Hippocampal formation (tissue), 2 donors: ENCODE results near the gene COLEC12.

Experiments used
- DNase-seq, 2 donors: peaks; one replicate each; lab custom pipeline; 2025; lab: John Stamatoyannopoulos, UW

The COLEC12 gene

DNA sequence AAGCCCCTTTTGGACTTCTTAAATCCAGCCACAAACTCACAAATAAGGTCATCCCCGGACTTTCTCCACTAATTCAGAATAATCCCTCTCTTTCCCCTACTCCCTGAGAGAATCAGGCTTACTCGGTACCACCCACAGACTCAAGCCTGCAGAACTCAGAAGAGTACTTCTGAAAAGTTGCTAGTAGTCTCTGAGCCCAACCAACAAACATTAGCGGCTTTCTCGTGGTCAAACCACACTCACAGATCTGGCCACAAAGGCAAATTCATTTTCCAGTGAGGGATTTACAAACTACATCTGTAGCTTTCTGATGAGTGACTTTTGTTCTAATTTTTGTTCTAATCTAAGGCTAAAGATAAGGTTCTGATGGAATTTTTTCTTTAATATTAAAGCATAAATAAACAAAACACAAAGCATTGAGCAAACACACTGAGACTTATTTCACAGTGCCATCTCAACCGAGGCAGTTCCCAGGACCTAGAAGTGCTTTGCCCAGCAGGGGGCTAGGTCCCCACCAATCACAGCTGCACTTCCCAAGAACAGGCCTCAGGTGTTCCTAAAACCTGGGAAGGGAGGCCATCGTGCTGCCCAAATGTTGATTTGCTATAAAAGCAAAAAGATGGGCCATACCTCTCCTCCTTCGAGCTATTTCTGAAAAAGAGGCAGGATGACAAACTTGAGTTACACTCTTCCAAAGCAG lies 110.7 kb downstream of the COLEC12 start:
- DNase-seq = no peak

DNA sequence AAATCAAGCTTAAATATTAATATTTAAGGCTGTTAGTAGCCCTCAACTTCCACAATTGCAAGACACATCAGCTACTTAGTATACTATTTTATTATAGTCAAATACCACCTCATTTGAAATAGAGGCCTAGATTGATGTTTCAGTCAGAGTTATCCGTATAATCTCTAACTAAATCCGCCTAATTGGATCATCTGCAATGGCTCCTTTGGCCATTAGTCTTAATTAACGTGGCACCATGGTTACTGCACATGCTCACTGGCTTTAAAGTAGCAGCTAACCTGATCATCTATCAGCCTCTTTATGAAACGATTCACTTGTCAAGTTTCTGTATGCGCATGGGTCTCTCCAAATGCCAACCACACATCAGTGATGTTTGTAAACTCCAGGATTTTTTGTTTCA lies 112.3 kb downstream of the COLEC12 start:
- DNase-seq = no peak

- no peak for DNase-seq
Observed at GRCh38 chr18:386994-387393, 113.5 kb downstream of the COLEC12 start.

- no peak for DNase-seq
Observed at GRCh38 chr18:384897-385296, 115.6 kb downstream of the COLEC12 start.

DNA sequence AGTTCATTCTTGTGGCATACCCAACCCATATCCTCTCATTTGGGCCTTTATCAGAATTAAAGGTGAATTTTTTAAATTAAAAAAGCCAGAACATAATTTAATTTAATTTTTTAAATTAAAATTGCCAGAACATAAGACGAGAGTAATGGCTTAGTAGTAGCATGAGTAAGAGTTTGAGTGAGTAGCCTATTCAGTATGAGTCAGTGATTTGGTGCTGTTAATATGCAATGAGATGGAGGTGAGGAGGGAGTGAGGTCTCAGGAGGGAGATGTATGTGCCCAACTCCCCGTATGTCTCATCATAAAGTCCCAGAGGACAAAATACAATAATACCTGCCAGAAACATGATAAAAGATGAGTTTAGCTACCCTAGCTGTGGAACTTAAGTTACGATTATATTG lies 117.4 kb downstream of the COLEC12 start:
- no peak for DNase-seq

GRCh38 chr18:382423-382984 lies 118.0 kb downstream of the COLEC12 start:
- no peak for DNase-seq

DNA sequence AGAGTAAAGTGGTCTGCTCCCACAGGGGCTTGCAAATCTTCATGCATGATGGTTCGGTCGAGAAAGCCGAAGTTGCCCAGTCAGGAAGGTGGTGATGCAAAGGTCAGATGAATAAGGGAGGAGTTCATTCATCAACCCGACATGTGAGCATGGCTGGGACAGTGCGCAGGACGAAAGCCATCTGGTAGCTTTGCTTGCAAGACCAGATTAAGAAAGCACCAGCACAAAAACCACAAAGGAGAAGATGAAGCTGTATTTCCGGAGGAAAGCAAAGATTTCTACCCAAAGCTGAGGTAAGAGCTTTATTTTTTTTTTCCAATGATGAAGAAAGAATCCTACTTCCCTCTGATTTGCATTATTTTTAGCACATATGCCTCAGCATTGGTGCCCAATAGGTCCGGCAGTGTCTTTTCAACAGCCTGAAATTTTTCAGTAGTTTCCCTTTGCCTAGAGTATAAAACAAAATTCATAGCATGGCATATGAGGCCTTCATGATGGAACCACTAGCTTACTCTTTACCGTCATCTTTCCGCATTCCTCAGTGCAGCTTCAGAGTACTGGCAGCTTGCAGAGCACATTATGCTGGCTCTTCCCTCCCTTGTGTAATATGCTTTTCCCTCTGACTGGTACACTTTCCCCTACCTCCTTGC lies 120.7 kb downstream of the COLEC12 start:
- no peak for DNase-seq

GRCh38 chr18:378079-378478 lies 122.4 kb downstream of the COLEC12 start:
- DNase-seq = peak in 1 of 2 donors; percentile 50

DNA sequence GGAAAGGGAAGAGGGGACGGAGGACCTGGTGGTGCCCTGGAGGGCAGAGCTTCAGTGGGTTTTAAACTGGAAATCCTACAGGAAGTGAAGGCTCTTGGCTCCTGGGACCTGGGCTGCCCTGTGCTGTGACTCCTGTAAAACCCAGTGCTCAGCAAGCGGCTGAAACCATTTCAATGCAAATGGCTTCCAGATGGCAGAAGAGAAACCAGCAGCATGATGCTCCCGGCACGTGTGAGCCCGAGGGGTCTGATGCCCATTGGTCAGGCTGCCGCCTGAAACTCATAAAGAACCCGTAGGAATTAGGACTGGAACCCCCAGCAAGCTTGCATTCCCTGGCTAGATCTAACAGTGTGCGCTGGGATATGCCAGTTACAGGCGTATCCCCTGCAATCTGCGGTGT lies 123.4 kb downstream of the COLEC12 start:
- no peak for DNase-seq

DNA sequence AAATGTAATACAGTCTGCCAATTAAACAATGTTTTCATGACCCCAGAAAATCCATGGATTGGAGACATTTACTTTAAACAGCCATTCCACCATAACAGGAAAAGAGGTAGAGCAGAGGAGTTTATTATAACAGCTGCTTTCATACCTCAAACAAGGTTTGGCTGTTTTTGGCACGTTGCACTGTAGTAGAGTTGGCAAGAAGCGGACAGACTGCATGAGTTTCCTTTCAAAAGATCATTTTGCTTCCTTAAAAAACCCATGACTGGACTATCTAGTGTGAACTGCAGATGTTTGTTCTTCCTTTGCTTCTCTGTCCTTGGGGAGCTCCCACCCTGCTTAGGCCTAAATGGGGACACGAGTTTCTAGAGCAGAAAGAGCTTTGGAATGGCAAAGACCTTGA lies 124.2 kb downstream of the COLEC12 start:
- no peak for DNase-seq

DNA sequence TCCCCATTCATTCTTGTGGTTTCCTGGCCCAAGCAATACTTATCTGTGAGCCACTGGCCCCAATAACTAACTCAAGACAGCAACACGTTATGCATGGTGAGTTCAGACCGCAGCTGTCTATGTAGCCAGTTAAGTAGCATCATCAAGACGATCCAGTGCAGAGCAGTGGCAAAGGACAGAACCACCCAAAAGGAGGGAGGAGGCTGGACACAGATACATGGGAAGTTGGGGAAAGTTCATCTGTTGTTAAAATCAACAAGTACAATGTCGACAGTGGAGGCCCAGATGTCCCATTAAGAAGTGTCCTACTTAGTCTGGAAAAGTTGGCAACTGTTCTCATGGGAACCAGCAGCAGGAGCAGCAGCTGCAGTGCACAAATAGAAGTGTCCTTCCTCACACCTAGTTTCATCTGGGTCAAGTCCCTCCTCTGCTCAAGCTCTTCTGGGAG lies 125.8 kb downstream of the COLEC12 start:
- DNase-seq = no peak

GRCh38 chr18:373780-374179 lies 126.7 kb downstream of the COLEC12 start:
- no peak for DNase-seq

- DNase-seq = no peak
Observed at GRCh38 chr18:371609-371982, 128.9 kb downstream of the COLEC12 start.

DNA sequence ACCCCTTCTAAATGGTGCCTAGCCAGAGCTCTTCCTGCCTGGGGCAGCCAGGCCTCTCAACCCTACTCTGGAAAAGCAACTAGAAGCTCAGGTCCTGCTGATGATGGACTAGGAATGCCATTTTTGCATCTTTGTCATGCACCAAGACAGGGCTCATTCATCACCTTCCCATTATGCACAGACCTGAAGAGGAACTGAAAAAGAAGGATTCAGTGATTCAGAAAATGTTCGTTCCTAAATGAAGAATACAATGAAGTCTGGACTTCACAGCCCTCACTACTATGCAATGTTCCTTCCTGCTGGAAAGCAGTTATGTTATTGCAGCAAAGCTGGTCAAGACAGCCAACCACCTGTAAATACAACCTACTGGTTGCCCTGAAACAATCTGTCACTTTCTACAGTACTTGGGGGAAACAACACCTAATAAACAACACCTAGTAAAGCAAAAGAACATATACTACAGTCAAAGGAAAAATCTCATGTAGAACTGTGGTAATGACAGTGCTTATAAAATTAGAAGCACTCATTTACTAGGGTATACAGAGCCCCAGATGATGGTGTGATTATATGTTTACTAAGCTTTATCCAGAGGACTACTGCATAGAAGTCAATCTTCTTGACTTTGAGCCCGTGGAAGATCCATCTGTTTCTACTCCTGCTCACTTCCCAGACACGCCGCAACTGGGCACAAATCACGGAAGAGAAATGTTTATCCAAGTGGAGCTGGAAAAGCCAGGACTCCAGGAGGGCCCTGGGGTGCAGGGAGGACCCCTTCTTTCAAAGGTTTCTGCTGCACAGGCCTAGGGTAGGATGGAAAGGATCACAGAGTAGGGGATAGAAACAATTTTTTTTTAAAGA lies 129.5 kb downstream of the COLEC12 start:
- no peak for DNase-seq

DNA sequence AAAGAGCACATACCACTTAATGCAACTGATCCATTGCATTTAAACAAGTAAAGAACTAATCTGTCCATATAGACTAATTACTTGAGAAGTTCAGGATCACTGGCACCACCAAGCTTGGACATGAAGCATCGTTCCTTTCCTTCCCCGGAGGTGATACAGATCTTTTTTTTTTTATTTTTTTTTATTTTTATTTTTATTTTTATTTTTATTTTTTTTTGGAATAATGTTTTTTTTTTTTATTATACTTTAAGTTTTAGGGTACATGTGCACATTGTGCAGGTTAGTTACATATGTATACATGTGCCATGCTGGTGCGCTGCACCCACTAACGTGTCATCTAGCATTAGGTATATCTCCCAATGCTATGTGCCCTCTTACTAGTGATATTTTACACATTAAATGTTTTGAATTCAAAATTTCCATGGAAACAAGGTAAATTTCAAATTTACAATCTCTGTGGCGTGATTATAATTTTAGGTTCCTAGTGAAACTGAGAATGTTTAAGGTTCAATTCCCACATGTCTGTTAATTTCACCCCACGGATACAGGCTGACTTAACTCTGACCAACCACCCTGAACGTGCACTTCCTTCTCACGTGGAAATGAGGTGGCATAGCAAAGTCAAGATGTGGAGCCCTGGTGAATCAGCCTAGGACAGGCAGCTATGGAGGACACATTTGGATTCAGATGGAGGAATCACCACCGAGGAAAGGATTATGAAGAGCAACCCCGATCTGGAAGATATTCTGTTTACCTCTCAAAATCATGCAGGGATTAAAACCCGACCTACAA lies 131.1 kb downstream of the COLEC12 start:
- DNase-seq = no peak

- DNase-seq = no peak
Observed at GRCh38 chr18:366466-367061, 133.9 kb downstream of the COLEC12 start.

- DNase-seq = no peak
Observed at GRCh38 chr18:365651-366050, 134.8 kb downstream of the COLEC12 start.

DNA sequence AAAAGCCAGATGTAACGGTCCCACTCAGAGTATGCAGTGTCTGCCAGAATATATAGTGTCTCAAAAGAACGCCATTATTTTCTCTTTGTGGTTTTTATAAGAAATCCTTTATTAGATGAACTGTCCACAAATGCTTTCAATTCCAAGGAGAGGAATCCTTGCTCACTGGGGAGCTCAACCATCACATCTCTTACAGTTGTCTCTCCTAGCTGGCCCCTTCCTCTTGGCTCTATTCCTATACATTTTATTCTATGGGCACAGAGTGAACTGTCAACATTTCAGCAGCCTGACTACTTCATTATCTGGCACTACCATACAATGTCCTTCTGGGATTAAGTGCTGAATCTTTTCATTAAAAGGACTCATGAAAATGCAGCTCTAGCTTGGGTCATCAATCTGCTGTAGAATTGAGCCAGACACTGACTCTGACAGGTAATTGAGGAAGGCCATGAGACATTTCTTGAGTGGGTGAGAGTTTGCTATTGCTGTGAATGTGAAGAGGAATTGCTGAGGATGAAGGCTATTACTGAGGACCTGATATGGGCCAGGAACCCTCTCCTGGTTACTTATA lies 136.2 kb downstream of the COLEC12 start:
- no peak for DNase-seq

DNA sequence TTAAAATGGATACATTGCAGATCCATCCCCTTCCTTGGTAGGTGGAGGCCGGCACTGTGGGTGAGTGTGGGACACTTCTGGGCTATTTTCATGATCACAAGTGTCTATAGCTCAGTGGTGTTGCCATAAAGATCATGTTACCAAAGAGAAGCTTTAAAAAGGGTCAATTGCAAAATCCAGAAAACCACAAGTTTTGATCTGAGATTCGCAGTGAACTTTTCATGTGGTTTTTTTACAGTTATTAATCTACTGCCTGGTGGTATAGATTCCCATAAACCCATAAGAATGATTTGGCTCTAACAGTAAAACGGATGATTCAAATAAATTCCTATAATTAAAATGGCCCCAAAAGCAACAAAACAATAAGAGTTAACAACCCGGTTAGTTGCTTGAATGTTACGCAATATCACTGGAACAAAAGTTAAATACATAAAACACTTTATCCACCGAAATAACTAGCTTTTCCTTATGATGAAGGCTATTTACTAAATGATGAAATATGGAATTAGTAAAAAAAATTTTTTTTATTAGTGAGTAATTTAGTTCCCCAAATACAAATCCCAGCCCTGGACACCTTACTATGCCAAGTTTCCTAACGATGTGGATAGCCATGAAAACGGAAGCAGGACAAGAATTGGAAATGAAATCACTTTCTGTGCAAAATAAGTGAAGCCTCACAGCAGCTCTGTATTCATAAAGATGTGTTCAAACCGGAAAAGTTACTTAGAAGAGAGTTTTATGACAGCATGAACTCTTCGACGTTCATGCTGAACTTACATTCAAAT lies 137.0 kb downstream of the COLEC12 start:
- no peak for DNase-seq
